ENCODE results near the gene NID2. TPM values are rescaled to one million over a fixed set of nuclear protein-coding genes. Genes with fewer than 3 reads are reported as not detected.

Gene NID2
- total and polyA plus RNA-seq, 10 of the 15 experiments (the other 5 are each of a cell fraction or from before 2014, with no cell fraction given), result 0.04 to 0.49 (median 0.23) TPM; not detected in 3

DNA sequence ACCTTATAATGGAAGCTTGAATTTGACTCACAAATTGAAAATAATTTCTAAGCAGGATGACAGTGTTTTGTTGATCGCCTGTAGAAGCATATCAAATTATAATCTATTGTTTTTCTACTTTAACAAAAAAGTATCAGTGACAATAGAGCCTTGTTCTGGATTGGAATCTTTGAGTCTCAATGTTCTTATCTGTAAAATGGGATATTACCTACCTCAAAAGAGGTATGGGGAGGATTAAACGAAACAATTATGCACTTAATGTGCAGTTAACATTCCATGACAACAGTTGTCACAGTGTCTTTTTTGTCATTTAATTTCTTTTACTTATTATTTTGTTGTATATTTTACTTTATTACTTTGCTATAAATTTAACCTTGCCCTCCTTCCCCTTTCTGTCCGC lies 78.4 kb downstream of the NID2 start (continued):
- TF ChIP-seq, protein P1, sequence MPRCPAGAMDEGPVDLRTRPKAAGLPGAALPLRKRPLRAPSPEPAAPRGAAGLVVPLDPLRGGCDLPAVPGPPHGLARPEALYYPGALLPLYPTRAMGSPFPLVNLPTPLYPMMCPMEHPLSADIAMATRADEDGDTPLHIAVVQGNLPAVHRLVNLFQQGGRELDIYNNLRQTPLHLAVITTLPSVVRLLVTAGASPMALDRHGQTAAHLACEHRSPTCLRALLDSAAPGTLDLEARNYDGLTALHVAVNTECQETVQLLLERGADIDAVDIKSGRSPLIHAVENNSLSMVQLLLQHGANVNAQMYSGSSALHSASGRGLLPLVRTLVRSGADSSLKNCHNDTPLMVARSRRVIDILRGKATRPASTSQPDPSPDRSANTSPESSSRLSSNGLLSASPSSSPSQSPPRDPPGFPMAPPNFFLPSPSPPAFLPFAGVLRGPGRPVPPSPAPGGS (IDR thresholded peaks at IDR 0.05; ENCODE audit: borderline replicate concordance, insufficient read depth, low read depth, low read length, poor library complexity, severe bottlenecking), result no peak
- no peak for TF ChIP-seq CBX5 (IDR thresholded peaks at IDR 0.05; ENCODE audit: low read depth)

DNA sequence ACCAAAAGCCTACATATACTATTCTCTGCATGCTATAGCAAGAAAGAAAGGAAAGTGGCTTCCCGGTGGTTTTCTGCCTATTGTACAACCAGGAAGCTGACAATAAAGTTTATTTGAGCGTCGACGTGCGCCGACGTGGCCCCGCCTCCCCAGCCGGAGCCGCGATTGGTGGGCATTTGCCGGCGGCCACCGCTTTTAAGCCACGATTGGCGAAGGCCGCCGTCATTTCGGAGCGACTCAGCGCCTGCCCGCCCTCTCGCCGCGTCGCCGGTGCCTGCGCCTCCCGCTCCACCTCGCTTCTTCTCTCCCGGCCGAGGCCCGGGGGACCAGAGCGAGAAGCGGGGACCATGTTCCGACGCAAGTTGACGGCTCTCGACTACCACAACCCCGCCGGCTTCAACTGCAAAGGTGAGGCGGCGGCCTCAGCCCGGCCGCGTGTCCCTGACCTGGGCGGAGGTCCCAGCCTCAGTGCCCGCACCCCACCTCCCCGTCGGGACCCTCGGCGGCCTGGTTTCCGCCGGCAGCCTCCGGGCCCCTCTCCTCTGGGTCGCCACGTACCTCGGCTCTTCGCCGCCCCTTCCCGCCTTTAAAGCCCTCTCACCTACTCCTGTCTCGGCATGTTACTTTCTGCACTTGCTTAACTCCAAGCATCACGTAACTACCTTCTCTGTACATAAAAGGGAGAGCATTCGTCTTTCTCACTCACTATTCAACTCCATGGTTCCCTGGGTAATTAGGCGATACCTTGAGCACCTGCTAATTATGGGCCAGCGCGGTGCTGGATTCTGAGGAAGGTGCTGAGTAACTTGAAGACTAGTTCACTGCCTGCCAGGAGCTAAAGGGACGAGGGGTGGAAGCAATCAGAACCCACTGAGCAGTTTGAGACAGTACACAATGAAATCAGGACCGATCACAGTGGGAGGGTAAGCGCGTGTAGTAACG lies 79.3 kb downstream of the NID2 start, which contains the start of gene RTRAF:
RTRAF (plus strand) TSS at position 254 of the 942 bp plus-strand sequence; CDS start at position 348, 94 bp downstream.
- intact Hi-C loops (cut with micrococcal nuclease; ENCODE audit: unreplicated experiment) (loop anchor here (10.0 kb wide), 2 partner anchors 335 to 485 kb away; partner anchors contain the start of gene FRMD6), in situ Hi-C loops (cut with MboI) (no loop called here)
- peaks cover 6% of the 10 kb centered on the region for H3K4me1 ChIP-seq (ENCODE audit: control insufficient read depth, insufficient read depth, low read length)
- ATAC-seq (peak; percentile 95), DNase-seq (ENCODE audit: low read depth, low spot score) (peak; percentile 69), FAIRE-seq (peak; percentile 92)
- peak within 1 kb of the TSS; percentile 89 for H3K4me3 ChIP-seq
- BruUV-seq (replicated peaks), result TSS peak; percentile 59
- ChIA-PET CTCF (interaction anchor here (3.7 kb wide), 1 partner anchor 10 kb away, joined by 17 read pairs; no protein-coding TSS in a partner anchor), POLR2A (interaction anchor here (0.5 kb wide), 1 partner anchor 37 kb away, joined by 3 read pairs; no protein-coding TSS in a partner anchor), RAD21 (ENCODE audit: unreplicated experiment) (no interaction called here), SMC1A (ENCODE audit: uncharacterized antibody, unreplicated experiment) (no interaction called here)
- no peaks in the 10 kb centered on the region for H3K27me3 ChIP-seq (replicated peaks in 1 of 2; ENCODE audit: control insufficient read depth in 2 of 2, insufficient read depth in 2 of 2, low read length in 1 of 2)
- 1% methylated on average over 66 of the region's 72 CpGs for WGBS (ENCODE audit: insufficient coverage, insufficient replicate concordance, low lambda C conversion rate, missing lambda C conversion rate)
- peak within 1 kb of the TSS; percentile 88 for H3K27ac ChIP-seq (ENCODE audit: control insufficient read depth, insufficient read depth)
- H3K9ac ChIP-seq (ENCODE audit: control insufficient read depth, insufficient read depth, low read length), result peak within 1 kb of the TSS; percentile 92
- H3K4me2 ChIP-seq (ENCODE audit: control insufficient read depth, insufficient read depth), result peak within 1 kb of the TSS; percentile 96
- H4K20me1 ChIP-seq (ENCODE audit: control insufficient read depth, insufficient read depth), result no peaks in the 10 kb centered on the region
- H3K79me2 ChIP-seq (ENCODE audit: control insufficient read depth, insufficient read depth, low read length), result peaks cover 42% of the 10 kb centered on the region
- peaks cover 0 to 16% of the 10 kb centered on the region in 2 experiments; a peak in 2 of 4 replicates for H3K36me3 ChIP-seq (ENCODE audit: control insufficient read depth in 2 of 2, insufficient read depth in 2 of 2, low read length in 1 of 2)
- H3K9me3 ChIP-seq (replicated peaks; ENCODE audit: control insufficient read depth, insufficient read depth, low read length), result no peaks in the 10 kb centered on the region; the same call in 1 of the 3 replicates
- H2AFZ ChIP-seq (ENCODE audit: control insufficient read depth, low read depth, low read length), result peak within 1 kb of the TSS; percentile 94
- TF ChIP-seq RAD51 (IDR thresholded peaks at IDR 0.05), result no peak
- peak; percentile 92 for TF ChIP-seq DPF2 (IDR thresholded peaks at IDR 0.05)
- TF ChIP-seq EGR1 (IDR thresholded peaks at IDR 0.05; ENCODE audit: borderline replicate concordance in 1 of 2, low read depth in 2 of 2, low read length in 2 of 2), result peak; percentile 53 to 92; a peak in 2 of 3 replicates
- TF ChIP-seq, protein P2, sequence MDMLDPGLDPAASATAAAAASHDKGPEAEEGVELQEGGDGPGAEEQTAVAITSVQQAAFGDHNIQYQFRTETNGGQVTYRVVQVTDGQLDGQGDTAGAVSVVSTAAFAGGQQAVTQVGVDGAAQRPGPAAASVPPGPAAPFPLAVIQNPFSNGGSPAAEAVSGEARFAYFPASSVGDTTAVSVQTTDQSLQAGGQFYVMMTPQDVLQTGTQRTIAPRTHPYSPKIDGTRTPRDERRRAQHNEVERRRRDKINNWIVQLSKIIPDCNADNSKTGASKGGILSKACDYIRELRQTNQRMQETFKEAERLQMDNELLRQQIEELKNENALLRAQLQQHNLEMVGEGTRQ (IDR thresholded peaks at IDR 0.05; ENCODE audit: borderline replicate concordance, low read depth, low read length), result no peak
- TF ChIP-seq, protein P1 (IDR thresholded peaks at IDR 0.05; ENCODE audit: borderline replicate concordance, insufficient read depth, low read depth, low read length, poor library complexity, severe bottlenecking), result no peak
- TF ChIP-seq POU2F2 (IDR thresholded peaks at IDR 0.05; ENCODE audit: borderline replicate concordance, low read depth, low read length), result peak; percentile 51; the same call in 1 of the 3 replicates
- no peak for TF ChIP-seq EED (IDR thresholded peaks at IDR 0.05; ENCODE audit: low read depth)
- peak; percentile 88 for TF ChIP-seq POLR2AphosphoS5 (IDR thresholded peaks at IDR 0.05; ENCODE audit: low read length)
- TF ChIP-seq ZSCAN29 (IDR thresholded peaks at IDR 0.05), result no peak
- TF ChIP-seq SRF (IDR thresholded peaks at IDR 0.05; ENCODE audit: low read depth in 2 of 2, low read length in 2 of 2), result 0 out of 4 replicates have a peak, but pooled peaks of 1 of the 2 experiments have one; percentile 36
- TF ChIP-seq NFYB (IDR thresholded peaks at IDR 0.05; ENCODE audit: insufficient read depth, low read depth, low read length), result peak; percentile 92
- peak; percentile 35 for TF ChIP-seq KLF5 (IDR thresholded peaks at IDR 0.05; ENCODE audit: partially characterized antibody)
- TF ChIP-seq HDAC2 (IDR thresholded peaks at IDR 0.05), result no peak
- no peak for TF ChIP-seq NR2C2 (IDR thresholded peaks at IDR 0.05; ENCODE audit: borderline replicate concordance, control insufficient read depth, insufficient read length, low read depth)
- peak; percentile 63; the same call in 1 of the 2 replicates for TF ChIP-seq CBFB (IDR thresholded peaks at IDR 0.05; ENCODE audit: low read depth)
- TF ChIP-seq ZNF207 (IDR thresholded peaks at IDR 0.05; ENCODE audit: borderline replicate concordance), result no peak; the same call in none of the 2 replicates

Measured in GM12878 (cell line).